ENCODE data around the gene TMEM9.
"Not testable (repeated sequence)": the region's sequence is repeated elsewhere in the genome, so short reads cannot be mapped to it uniquely, and the experiment has no call there.

TMEM9 gene

GRCh38 chr1:201175820-201176500 is 21.7 kb upstream of the TMEM9 start:
- peak overlapping the region; percentile 35 for H3K27ac ChIP-seq
- DNase-seq (ENCODE audit: low read depth, low spot score) = no peak

GRCh38 chr1:201173736-201174135 is 19.5 kb upstream of the TMEM9 start:
- peak overlapping the region; percentile 87 for H3K27ac ChIP-seq
- DNase-seq (ENCODE audit: low read depth, low spot score) = no peak

GRCh38 chr1:201172999-201173610 is 18.8 kb upstream of the TMEM9 start:
- peak overlapping the region; percentile 87 for H3K27ac ChIP-seq
- DNase-seq (ENCODE audit: low read depth, low spot score) = peak; percentile 81

- peak overlapping the region; percentile 87 for H3K27ac ChIP-seq
- DNase-seq (ENCODE audit: low read depth, low spot score) = no peak
Observed at GRCh38 chr1:201172326-201172725, 18.1 kb upstream of the TMEM9 start.

GRCh38 chr1:201171063-201172036 is 17.1 kb upstream of the TMEM9 start:
- H3K27ac ChIP-seq = peak overlapping the region; percentile 87
- DNase-seq (ENCODE audit: low read depth, low spot score) = no peak

- peak overlapping the region; percentile 87 for H3K27ac ChIP-seq
- no peak for DNase-seq (ENCODE audit: low read depth, low spot score)
Observed at GRCh38 chr1:201170533-201171062, 16.3 kb upstream of the TMEM9 start.

GRCh38 chr1:201169971-201170532 is 15.8 kb upstream of the TMEM9 start:
- no peak for DNase-seq (ENCODE audit: low read depth, low spot score)

GRCh38 chr1:201169203-201169602 is 14.9 kb upstream of the TMEM9 start:
- no peak overlapping the region for H3K27ac ChIP-seq
- no peak for DNase-seq (ENCODE audit: low read depth, low spot score)

More at GRCh38 chr1:201169971-201170532, 15.8 kb upstream of the TMEM9 start:
- peak overlapping the region; percentile 87 for H3K27ac ChIP-seq

- H3K27ac ChIP-seq = no peak overlapping the region
- no peak for DNase-seq (ENCODE audit: low read depth, low spot score)
Observed at GRCh38 chr1:201167041-201167991, 13.0 kb upstream of the TMEM9 start.

GRCh38 chr1:201164645-201165044 is 10.4 kb upstream of the TMEM9 start:
- no peak overlapping the region for H3K27ac ChIP-seq
- no peak for DNase-seq (ENCODE audit: low read depth, low spot score)

- H3K27ac ChIP-seq = no peak overlapping the region
- no peak for DNase-seq (ENCODE audit: low read depth, low spot score)
Observed at GRCh38 chr1:201163707-201164106, 9.4 kb upstream of the TMEM9 start.

- H3K27ac ChIP-seq; DNase-seq (ENCODE audit: low read depth, low spot score): not testable (repeated sequence)
Observed at GRCh38 chr1:201163036-201163435, 8.8 kb upstream of the TMEM9 start.

- no peak for DNase-seq (ENCODE audit: low read depth, low spot score)
Observed at GRCh38 chr1:201157949-201158348, 3.7 kb upstream of the TMEM9 start.

GRCh38 chr1:201156819-201157218 is 2.5 kb upstream of the TMEM9 start:
- H3K27ac ChIP-seq = no peak overlapping the region
- DNase-seq (ENCODE audit: low read depth, low spot score) = no peak

More at GRCh38 chr1:201157949-201158348, 3.7 kb upstream of the TMEM9 start:
- no peak overlapping the region for H3K27ac ChIP-seq

GRCh38 chr1:201156346-201156745 is 2.1 kb upstream of the TMEM9 start:
- DNase-seq (ENCODE audit: low read depth, low spot score) = no peak
- no peak overlapping the region for H3K27ac ChIP-seq

GRCh38 chr1:201155354-201155753 is 1.1 kb upstream of the TMEM9 start:
- DNase-seq (ENCODE audit: low read depth, low spot score) = no peak
- no peak overlapping the region for H3K27ac ChIP-seq

GRCh38 chr1:201153474-201154388 is 543 bp downstream of the TMEM9 start:
- DNase-seq (ENCODE audit: low read depth, low spot score) = no peak
- H3K27ac ChIP-seq = no peak overlapping the region

GRCh38 chr1:201149400-201149799 is 4.9 kb downstream of the TMEM9 start:
- no peak overlapping the region for H3K27ac ChIP-seq
- no peak for DNase-seq (ENCODE audit: low read depth, low spot score)
